Measurements from ENCODE around the gene LETM1.

DNA sequence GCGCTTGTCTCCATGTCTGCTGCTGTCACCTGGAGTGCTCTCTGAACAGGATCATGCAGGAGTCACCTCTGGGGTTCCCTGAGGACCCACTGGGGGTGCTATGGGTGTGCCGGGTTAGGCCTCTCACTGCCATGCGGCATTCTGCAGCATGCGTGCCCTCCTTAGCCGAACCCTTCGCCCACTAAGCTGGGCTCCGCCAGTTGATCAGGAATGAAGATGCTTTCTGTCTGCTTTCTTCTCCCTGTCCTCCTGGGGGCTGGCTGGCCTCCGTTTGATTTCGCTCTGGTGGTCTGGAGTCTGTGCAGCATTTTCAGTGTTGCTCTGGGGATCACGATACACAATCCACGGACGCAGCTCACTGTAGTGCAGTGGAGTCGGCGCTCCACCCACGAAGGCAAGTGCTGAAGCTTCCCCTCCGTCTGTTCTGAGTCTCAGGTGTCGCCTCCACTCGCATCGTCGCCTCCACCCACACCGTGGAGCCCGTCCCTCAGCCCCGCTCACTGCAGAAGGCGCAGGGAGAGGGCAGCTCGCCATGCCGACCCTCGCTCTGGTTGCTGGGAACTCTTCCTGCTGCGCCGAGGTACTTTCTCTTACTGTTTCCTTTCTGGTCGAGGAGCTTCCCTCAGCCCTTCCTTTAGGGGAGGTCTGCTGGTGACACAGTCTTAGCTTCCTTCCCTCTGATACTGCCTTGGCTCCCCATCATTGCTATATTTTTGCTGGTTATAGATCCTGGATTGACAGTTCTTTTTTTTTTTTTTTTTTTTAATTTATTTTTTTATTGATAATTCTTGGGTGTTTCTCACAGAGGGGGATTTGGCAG lies 29.2 kb downstream of the LETM1 start:
- TF ChIP-seq REST (IDR thresholded peaks at IDR 0.05; ENCODE audit: insufficient read depth in 1 of 2, low read depth in 2 of 2, low read length in 2 of 2), result no peak
- TF ChIP-seq SIN3A (IDR thresholded peaks at IDR 0.05; ENCODE audit: borderline replicate concordance, insufficient read depth, low read length), result no peak
- no peak for TF ChIP-seq POLR2AphosphoS5 (IDR thresholded peaks at IDR 0.05; ENCODE audit: low read depth, low read length)
- TF ChIP-seq TAF1 (IDR thresholded peaks at IDR 0.05; ENCODE audit: borderline replicate concordance, insufficient read depth, low read length), result no peak
- no peak for TF ChIP-seq FOXP2 (optimal IDR thresholded peaks at IDR 0.05; ENCODE audit: borderline replicate concordance, extremely low read depth, extremely low read length, insufficient read depth)

All from PFSK-1 (cell line).